Stimulated activated CD4-positive, alpha-beta T cell treated with anti-CD3 and anti-CD28 coated beads, Interleukin-12 subunit alpha, Interleukin-12 subunit beta, amount 100 ng/mL, for 48 hours (primary cell): Measurements from ENCODE around the gene MRGPRF.
"Not testable (repeated sequence)": the region's sequence is repeated elsewhere in the genome, so short reads cannot be mapped to it uniquely, and the experiment has no call there.

Source experiments
- DNase-seq, 3 donors: peaks; one replicate each; pipeline ENCODE4 v3.0.0-alpha.2; 2020; ENCODE audit warnings: low read depth in 2 of 3, low spot score in 1 of 3

MRGPRF gene

GRCh38 chr11:69003301-69003865 is 9.7 kb downstream of the MRGPRF start:
- no peak for DNase-seq

DNA sequence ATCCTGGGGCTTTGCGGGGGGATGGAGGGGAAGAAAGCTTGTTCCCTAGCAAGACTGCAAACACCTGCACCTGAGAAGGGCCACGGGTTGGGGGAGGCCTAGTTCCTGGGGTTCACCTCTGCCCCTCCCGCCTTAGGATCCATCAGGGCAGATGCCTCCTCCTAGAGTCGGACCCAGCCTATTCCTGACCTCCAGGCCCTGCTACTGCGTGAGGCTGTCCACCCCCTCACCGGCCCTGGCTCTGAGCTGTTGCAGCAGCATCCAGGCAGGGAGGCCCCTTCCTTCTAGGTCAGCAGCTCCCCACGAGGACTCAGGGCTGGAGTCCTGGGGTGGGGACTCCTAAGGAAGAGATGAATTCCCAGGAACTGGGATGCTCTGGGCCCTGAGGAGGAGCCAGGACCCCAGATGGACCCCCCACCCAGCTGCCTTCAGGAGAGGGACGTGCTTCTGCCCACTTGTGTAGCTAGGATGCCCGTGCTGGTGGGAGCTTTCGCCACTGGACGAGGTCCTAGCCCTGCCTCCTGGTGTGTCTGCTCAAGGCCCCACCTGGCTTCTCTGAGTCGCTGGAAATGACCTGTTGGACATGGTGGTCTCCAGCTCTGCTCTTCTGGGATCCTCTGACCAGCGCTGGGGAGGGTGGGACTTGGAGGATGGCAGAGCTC is 10.3 kb downstream of the MRGPRF start:
- no peak for DNase-seq

GRCh38 chr11:69002110-69002569 is 10.9 kb downstream of the MRGPRF start:
- no peak for DNase-seq

- DNase-seq: no peak
Observed at GRCh38 chr11:69001243-69002081, 11.6 kb downstream of the MRGPRF start.

GRCh38 chr11:69000831-69001242 is 12.2 kb downstream of the MRGPRF start:
- no peak for DNase-seq

- no peak for DNase-seq
Observed at GRCh38 chr11:69000391-69000790, 12.7 kb downstream of the MRGPRF start.

DNA sequence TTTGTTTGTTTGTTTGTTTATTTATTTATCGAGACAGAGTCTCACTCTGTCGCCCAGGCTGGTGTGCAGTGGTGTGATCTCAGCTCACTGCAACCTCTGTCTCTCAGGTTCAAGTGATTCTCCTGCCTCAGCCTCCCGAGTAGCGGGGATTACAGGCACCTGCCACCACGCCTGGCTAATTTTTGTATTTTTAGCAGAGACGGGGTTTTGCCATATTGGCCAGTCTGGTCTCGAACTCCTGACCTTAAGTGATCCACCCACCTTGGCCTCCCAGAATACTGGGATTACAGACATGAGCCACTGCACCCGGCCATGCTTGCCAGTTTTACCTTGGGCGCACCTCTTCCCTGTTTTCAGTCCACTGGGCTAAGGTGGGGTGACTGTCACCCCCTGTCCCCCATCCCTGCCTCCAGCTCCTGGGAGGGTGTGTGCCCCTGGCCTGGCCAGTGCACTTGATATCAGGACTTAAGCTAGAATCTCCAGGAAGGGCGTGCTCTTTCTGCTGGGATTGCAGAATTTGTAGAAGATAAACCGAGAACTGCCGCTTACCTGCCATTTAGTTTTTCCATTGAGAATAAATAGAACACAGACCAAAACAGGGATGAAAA is 13.2 kb downstream of the MRGPRF start:
- not testable (repeated sequence) for DNase-seq

GRCh38 chr11:68999093-68999747 is 13.8 kb downstream of the MRGPRF start:
- DNase-seq: no peak

DNA sequence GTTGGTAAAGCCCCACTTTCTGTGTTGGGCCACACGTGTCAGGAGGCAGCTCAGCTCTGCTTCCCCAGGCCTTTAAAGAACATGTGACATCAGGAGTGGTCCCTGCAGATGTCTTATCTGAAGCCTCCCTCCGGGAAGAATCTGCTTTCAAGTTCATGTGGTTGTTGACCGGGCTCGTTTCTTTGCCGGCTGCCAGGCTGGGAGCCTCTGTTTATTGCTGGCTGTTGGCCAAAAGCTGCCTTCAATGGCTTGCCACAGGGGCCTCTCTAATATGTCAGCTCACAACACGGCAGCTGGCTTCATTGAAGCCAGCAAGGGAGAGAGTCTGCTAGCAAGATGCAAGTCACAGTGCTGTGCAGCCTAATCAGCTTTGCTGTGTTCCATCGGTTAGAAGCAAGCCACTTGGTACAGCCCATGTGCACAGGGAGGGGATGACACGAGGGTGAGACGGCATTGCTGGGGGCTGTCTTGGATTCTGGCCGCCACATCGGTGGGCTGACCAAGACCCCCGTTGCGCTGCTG is 14.6 kb downstream of the MRGPRF start:
- DNase-seq: no peak

DNA sequence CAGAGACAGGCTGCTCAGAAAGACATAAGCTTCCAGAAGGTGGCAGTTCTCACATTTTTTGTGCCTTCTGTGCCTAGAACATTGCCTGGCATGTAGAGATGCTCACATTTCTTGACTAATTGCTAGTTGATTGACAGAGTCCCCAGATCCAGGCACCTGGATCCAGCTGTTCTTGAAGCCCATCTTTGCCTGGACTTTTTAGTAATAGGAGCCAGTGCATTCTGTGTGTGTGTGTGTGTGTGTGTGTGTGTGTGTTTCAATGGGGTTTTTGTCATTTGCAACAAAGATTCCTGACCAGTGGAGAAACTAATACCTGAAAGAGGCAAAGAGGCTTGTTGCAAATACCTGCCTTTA is 15.1 kb downstream of the MRGPRF start:
- DNase-seq: no peak

- no peak for DNase-seq
Observed at GRCh38 chr11:68997124-68997994, 15.7 kb downstream of the MRGPRF start.

DNA sequence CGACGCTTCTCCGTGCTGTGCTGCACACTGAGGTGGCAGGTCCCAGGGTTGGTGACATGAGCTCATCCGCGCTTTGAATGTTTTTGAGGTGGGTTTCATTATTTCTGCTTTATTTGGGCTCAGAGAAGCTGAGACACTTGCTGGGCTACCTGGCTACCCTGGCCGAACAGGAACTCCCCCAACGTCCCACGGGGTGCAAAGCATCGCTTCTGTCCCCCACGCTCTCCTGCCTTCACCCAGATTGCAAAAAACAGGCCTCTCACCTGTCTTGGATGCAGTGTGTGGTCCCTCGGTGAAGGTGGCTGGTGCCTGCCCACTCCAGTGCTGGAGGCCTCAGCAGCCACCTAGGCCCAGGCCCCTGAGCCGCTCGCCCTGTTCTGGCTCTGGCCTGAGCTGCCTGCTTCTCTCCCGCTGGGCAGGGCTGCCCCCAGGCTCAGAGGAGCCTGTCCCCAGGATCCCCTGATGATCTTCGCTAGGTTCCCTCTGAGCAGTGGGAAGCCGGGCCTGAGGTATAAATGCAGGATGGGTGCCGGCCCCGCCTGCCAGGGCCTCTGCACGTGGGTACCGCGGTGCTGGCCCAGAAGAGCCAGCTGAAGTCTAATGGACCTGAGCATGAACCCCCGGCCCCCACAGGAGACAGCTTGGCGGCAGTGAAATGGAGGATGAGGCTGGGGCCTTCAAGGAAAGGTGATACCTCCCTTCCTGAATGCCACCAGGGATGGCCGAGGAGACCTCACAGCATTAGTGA is 16.5 kb downstream of the MRGPRF start:
- no peak for DNase-seq

- no peak for DNase-seq
Observed at GRCh38 chr11:68994894-68995285, 18.2 kb downstream of the MRGPRF start.

- DNase-seq: no peak
Observed at GRCh38 chr11:68994161-68994893, 18.7 kb downstream of the MRGPRF start.

DNA sequence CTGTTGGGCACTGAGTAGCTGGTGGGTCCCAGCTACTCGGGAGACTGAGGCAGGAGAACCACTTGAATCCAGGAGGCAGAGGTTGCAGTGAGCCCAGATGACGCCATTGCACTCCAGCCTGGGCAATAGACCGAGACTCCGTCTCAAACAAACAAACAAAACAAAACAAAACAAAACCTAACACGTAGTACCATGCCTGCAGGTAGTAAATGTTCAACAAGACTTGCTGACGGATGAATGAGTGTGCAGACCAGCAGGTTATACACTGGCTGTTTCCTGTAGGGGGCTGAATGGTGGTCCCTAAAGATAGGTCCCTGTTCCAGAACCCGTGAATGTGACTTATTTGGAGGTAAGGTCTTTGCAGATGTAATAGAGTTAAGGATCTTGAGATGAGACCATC is 19.5 kb downstream of the MRGPRF start:
- DNase-seq: no peak

- DNase-seq: no peak
Observed at GRCh38 chr11:68992743-68993255, 20.2 kb downstream of the MRGPRF start.

- DNase-seq: no peak
Observed at GRCh38 chr11:68990995-68991780, 21.9 kb downstream of the MRGPRF start.
